Osteocyte (in vitro differentiated cells): ENCODE results near the gene SH3PXD2A. TPM values are rescaled to one million over a fixed set of nuclear protein-coding genes. Genes with fewer than 3 reads are reported as not detected.

Source experiments
- DNase-seq: peaks from one replicate; pipeline ENCODE4 v3.0.0; 2021; ENCODE audit warnings: mixed read lengths; ENCODE audit not compliant: unreplicated experiment; ENCODE audit errors: extremely low spot score
- H3K27ac Mint-ChIP-seq: one replicate; pipeline ENCODE4 v1.8.0; 2021; ENCODE audit warnings: mild to moderate bottlenecking, mixed read lengths; ENCODE audit not compliant: unreplicated experiment
- H3K27me3 Mint-ChIP-seq: one replicate; pipeline ENCODE4 v1.8.0; 2021; ENCODE audit warnings: mixed read lengths; ENCODE audit not compliant: unreplicated experiment
- H3K36me3 Mint-ChIP-seq: one replicate; pipeline ENCODE4 v1.8.0; 2021; ENCODE audit warnings: mixed read lengths; ENCODE audit not compliant: unreplicated experiment
- H3K4me1 Mint-ChIP-seq: one replicate; pipeline ENCODE4 v1.8.0; 2021; ENCODE audit warnings: mixed read lengths; ENCODE audit not compliant: unreplicated experiment
- H3K4me3 Mint-ChIP-seq: one replicate; pipeline ENCODE4 v1.8.0; 2021; ENCODE audit warnings: mild to moderate bottlenecking, moderate library complexity, mixed read lengths; ENCODE audit not compliant: unreplicated experiment
- H3K9me3 Mint-ChIP-seq: one replicate; pipeline ENCODE4 v1.8.0; 2021; ENCODE audit warnings: mixed read lengths; ENCODE audit not compliant: unreplicated experiment
- CTCF ChIP-seq: fragments of 200-600 bp; sonication (generic); IDR thresholded peaks from 2 replicates; pipeline ENCODE4 v1.5.0; 2021; ENCODE audit warnings: antibody characterized with exemption, mild to moderate bottlenecking, moderate library complexity
- total RNA-seq: library from RNA; stranded (reverse); gene quantifications from 2 replicates; pipeline ENCODE4 v1.2.1, GENCODE V29; 2021

SH3PXD2A gene
- total RNA-seq, 1 donor from 2014 or later: 43.0 TPM

- Mint-ChIP-seq H3K27me3 (no peaks in the 10 kb centered on the region), H3K27ac (no peak overlapping the region), H3K4me3 (no peak overlapping the region), H3K36me3 (no peaks in the 10 kb centered on the region), H3K4me1 (peaks cover 4% of the 10 kb centered on the region), H3K9me3 (no peaks in the 10 kb centered on the region)
- no peak for TF ChIP-seq CTCF
- DNase-seq: no peak
Measured at GRCh38 chr10:103701380-103702222, 153.8 kb downstream of the SH3PXD2A start.

GRCh38 chr10:103700436-103700715 is 155.0 kb downstream of the SH3PXD2A start:
- Mint-ChIP-seq H3K27me3 (no peaks in the 10 kb centered on the region), H3K9me3 (no peaks in the 10 kb centered on the region), H3K4me1 (peaks cover 16% of the 10 kb centered on the region), H3K27ac (no peak overlapping the region), H3K4me3 (no peak overlapping the region), H3K36me3 (no peaks in the 10 kb centered on the region)
- no peak for DNase-seq
- TF ChIP-seq CTCF: no peak

GRCh38 chr10:103699611-103700435 is 155.6 kb downstream of the SH3PXD2A start:
- Mint-ChIP-seq H3K9me3 (no peaks in the 10 kb centered on the region), H3K27ac (no peak overlapping the region), H3K4me1 (peaks cover 16% of the 10 kb centered on the region), H3K27me3 (no peaks in the 10 kb centered on the region), H3K4me3 (no peak overlapping the region), H3K36me3 (no peaks in the 10 kb centered on the region)
- DNase-seq: no peak
- TF ChIP-seq CTCF: no peak

GRCh38 chr10:103698266-103698665 is 157.1 kb downstream of the SH3PXD2A start:
- peaks cover 23% of the 10 kb centered on the region for H3K4me1 Mint-ChIP-seq
- no peak for TF ChIP-seq CTCF
- DNase-seq: no peak

GRCh38 chr10:103697787-103698186 is 157.6 kb downstream of the SH3PXD2A start:
- no peaks in the 10 kb centered on the region for H3K9me3 Mint-ChIP-seq
- no peaks in the 10 kb centered on the region for H3K36me3 Mint-ChIP-seq
- H3K4me1 Mint-ChIP-seq: peaks cover 24% of the 10 kb centered on the region
- no peak overlapping the region for H3K4me3 Mint-ChIP-seq
- no peak for DNase-seq
- peaks cover 3% of the 10 kb centered on the region for H3K27me3 Mint-ChIP-seq
- H3K27ac Mint-ChIP-seq: no peak overlapping the region
- TF ChIP-seq CTCF: no peak

More at GRCh38 chr10:103698266-103698665, 157.1 kb downstream of the SH3PXD2A start:
- no peak overlapping the region for H3K4me3 Mint-ChIP-seq
- H3K27ac Mint-ChIP-seq: no peak overlapping the region
- H3K9me3 Mint-ChIP-seq: no peaks in the 10 kb centered on the region
- H3K36me3 Mint-ChIP-seq: no peaks in the 10 kb centered on the region
- H3K27me3 Mint-ChIP-seq: peaks cover 3% of the 10 kb centered on the region
